Mucosa of descending colon (tissue), 3 donors: ENCODE results near the gene SAFB. TPM values are rescaled to one million over a fixed set of nuclear protein-coding genes. Genes with fewer than 3 reads are reported as not detected.
"Not testable (repeated sequence)": the region's sequence is repeated elsewhere in the genome, so short reads cannot be mapped to it uniquely, and the experiment has no call there.

Source experiments
- ATAC-seq: fragments of 200-7000 bp; cut with Tn5 transposase; one replicate; pipeline ENCODE4 v1.9.1; 2020; ENCODE audit warnings: mild to moderate bottlenecking, moderate library complexity
- DNase-seq, 3 donors: peaks; one replicate each; pipeline ENCODE4 v3.0.0-alpha.2; 2020
- H3K36me3 ChIP-seq: fragments of 200-600 bp; one replicate; pipeline ENCODE4 v1.8.0; 2021; ENCODE audit warnings: low read depth, mild to moderate bottlenecking
- H3K4me1 ChIP-seq: fragments of 200-600 bp; one replicate; pipeline ENCODE4 v1.8.0; 2021; ENCODE audit warnings: low read depth, mild to moderate bottlenecking
- H3K4me3 ChIP-seq: fragments of 200-600 bp; one replicate; pipeline ENCODE4 v1.8.0; 2021; ENCODE audit warnings: mild to moderate bottlenecking
- H3K9me3 ChIP-seq: fragments of 200-600 bp; one replicate; pipeline ENCODE4 v1.8.0; 2021; ENCODE audit warnings: mild to moderate bottlenecking
- intact Hi-C, 2 donors: fragments of 100-400 bp; cut with DNase I in 1 of 2; cut with micrococcal nuclease in 1 of 2; formaldehyde crosslinking; loops; one replicate each; pipeline versions ENCODE4 v1.11.0 to v1.11.1; 2022; cut with DNase I, micrococcal nuclease
- total RNA-seq, 3 donors: library from RNA; stranded (reverse); fragmentation: NEBNext Ultra II Directional in 2 of 3; extraction: Animal tissue kit (Norgen Biotek cat#: 25700) in 2 of 3; gene quantifications; one replicate each; pipeline versions ENCODE4 v1.2.1 to v1.2.4, GENCODE V29; 2021 to 2023
- TF ChIP-seq, protein P1 (sequence below): fragments of 200-600 bp; IDR thresholded peaks from one replicate; pipeline ENCODE4 v1.8.0; 2022; ENCODE audit warnings: antibody characterized with exemption, mild to moderate bottlenecking
- donor health status: DM: no; HTN: no; CAD: no; lungs with moderate emphysema.
- donor health status: DM: no; HTN: no; CAD: no.
- donor health status: DM: no; HTN: yes; CAD: no.

The SAFB gene
- total RNA-seq, 3 donors from 2014 or later, result 78.8 to 115 (median 83.3) TPM

DNA sequence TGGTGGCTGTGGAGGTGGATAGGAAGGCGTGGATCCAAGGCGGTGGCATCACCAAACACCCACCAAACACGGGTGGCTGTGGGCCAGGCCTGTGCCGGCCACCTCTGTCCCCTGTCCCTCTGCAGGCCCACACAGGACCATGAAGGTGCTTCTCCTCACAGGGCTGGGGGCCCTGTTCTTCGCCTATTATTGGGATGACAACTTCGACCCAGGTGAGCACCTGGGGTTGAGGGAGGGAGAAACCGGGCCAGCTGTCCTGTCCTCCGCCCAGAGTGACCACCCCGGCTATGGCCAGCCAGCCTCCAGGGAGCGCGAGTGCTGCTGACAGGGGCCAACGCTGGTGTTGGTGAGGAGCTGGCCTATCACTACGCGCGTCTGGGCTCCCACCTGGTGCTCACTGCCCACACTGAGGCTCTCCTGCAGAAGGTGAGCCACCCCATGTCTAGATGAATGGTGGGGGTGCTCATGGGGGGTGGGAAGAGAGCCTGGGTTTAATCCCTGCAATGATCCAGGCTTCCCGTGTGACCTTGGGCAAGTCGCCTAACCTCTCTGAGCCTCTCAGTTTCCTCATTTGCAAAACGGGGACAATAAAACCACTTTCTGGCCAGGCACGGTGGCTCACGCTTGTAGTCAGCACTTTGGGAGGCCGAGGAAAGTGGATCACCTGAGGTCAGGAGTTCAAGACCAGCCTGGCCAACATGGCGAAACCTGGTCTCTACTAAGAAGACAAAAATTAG is 62.0 kb downstream of the SAFB start:
- Histone ChIP-seq H3K4me1 (peaks cover 19% of the 10 kb centered on the region), H3K4me3 (no peak overlapping the region), H3K36me3 (no peaks in the 10 kb centered on the region), H3K9me3 (no peaks in the 10 kb centered on the region)
- ATAC-seq, result no peak
- TF ChIP-seq, protein P1, sequence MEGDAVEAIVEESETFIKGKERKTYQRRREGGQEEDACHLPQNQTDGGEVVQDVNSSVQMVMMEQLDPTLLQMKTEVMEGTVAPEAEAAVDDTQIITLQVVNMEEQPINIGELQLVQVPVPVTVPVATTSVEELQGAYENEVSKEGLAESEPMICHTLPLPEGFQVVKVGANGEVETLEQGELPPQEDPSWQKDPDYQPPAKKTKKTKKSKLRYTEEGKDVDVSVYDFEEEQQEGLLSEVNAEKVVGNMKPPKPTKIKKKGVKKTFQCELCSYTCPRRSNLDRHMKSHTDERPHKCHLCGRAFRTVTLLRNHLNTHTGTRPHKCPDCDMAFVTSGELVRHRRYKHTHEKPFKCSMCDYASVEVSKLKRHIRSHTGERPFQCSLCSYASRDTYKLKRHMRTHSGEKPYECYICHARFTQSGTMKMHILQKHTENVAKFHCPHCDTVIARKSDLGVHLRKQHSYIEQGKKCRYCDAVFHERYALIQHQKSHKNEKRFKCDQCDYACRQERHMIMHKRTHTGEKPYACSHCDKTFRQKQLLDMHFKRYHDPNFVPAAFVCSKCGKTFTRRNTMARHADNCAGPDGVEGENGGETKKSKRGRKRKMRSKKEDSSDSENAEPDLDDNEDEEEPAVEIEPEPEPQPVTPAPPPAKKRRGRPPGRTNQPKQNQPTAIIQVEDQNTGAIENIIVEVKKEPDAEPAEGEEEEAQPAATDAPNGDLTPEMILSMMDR, result no peak
- DNase-seq, result no peak
- intact Hi-C loops, result no loop called here

DNA sequence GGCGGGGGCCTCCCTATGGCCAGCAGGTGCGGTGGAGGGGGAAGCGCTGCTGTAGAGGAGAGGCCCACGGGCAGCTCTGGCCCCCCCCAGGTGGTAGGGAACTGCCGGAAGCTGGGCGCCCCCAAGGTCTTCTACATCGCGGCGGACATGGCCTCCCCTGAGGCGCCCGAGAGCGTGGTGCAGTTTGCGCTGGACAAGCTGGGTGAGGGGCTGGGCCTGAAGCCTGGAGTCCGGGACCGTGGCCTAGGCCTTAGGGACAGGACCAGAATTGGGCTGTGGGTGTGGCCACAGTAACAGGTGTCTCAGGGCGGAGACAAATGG is 63.4 kb downstream of the SAFB start:
- intact Hi-C loops, result no loop called here
- no peak for DNase-seq
- H3K4me3 ChIP-seq, result no peak overlapping the region
- H3K4me1 ChIP-seq, result peaks cover 14% of the 10 kb centered on the region
- H3K36me3 ChIP-seq, result no peaks in the 10 kb centered on the region
- no peaks in the 10 kb centered on the region for H3K9me3 ChIP-seq
- TF ChIP-seq, protein P1, result no peak
- ATAC-seq, result no peak

DNA sequence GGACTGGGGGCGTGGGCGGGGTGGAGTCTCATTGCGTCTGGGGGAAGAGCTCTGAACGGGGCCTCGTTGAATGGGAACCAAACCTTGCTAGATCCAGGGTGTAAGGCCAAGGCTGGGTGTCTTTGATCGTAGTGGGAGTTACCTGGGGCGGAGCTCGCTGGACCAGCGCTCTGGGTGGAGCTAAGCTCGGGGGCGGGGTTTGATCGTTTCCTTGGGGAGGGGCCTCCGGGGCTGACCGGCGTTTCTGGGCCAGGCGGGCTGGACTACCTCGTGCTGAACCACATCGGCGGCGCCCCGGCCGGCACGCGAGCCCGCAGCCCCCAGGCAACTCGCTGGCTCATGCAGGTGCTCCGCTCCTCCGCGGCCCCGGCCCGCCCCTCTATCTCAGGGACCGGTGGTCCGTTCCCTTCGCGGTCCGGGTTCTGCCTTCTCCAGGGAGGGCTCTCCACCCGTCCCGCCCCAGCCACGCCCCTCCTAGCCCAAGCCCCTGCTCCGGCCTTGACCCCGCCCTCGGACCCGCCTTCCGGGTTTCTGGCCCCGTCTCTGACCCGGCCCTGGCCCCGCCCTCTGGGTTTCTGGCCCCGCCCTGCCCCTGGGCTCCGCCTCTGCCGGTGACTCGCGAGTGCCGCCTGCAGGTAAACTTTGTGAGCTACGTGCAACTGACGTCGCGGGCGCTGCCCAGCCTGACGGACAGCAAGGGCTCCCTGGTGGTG is 63.9 kb downstream of the SAFB start:
- peak; percentile 99 to 100 (median 100) for DNase-seq
- Histone ChIP-seq H3K36me3 (no peaks in the 10 kb centered on the region), H3K4me1 (peaks cover 17% of the 10 kb centered on the region), H3K4me3 (peak overlapping the region; percentile 11), H3K9me3 (no peaks in the 10 kb centered on the region)
- ATAC-seq, result peak; percentile 84
- intact Hi-C loops, result no loop called here
- TF ChIP-seq, protein P1, result peak; percentile 91

GRCh38 chr19:5687360-5688198 is 64.7 kb downstream of the SAFB start:
- ATAC-seq, result no peak
- H3K9me3 ChIP-seq, result no peaks in the 10 kb centered on the region
- H3K36me3 ChIP-seq, result no peaks in the 10 kb centered on the region
- peak in 2 of 3 donors; percentile 64 to 72 for DNase-seq
- H3K4me3 ChIP-seq, result no peak overlapping the region
- peaks cover 23% of the 10 kb centered on the region for H3K4me1 ChIP-seq
- TF ChIP-seq, protein P1, result no peak
- intact Hi-C loops, result no loop called here

GRCh38 chr19:5688262-5688881 is 65.5 kb downstream of the SAFB start:
- H3K4me3 ChIP-seq, H3K9me3 ChIP-seq, ATAC-seq, intact Hi-C loops, H3K36me3 ChIP-seq, DNase-seq: not testable (repeated sequence)
- peaks cover 23% of the 10 kb centered on the region for H3K4me1 ChIP-seq
